CD4-positive, alpha-beta T cell treated with Interleukin-4 for 4 hours (primary cell): ENCODE data around the gene CDK9.

ENCODE experiments used
- DNase-seq: peaks from one replicate; pipeline ENCODE4 v3.0.0-alpha.2; 2020

The CDK9 gene

GRCh38 chr9:127762111-127762676, 23.6 kb upstream of the CDK9 start:
- no peak for DNase-seq

GRCh38 chr9:127763918-127764384, 21.9 kb upstream of the CDK9 start:
- peak; percentile 19 for DNase-seq

GRCh38 chr9:127765418-127765817, 20.4 kb upstream of the CDK9 start:
- DNase-seq, result no peak

- peak; percentile 27 for DNase-seq
Measured at GRCh38 chr9:127767410-127767809, 18.4 kb upstream of the CDK9 start.

- DNase-seq, result no peak
Measured at GRCh38 chr9:127767909-127768331, 17.9 kb upstream of the CDK9 start.

GRCh38 chr9:127768698-127769097, 17.1 kb upstream of the CDK9 start:
- DNase-seq, result no peak

GRCh38 chr9:127769101-127769500, 16.7 kb upstream of the CDK9 start:
- DNase-seq, result no peak

GRCh38 chr9:127769929-127770582, 15.8 kb upstream of the CDK9 start:
- DNase-seq, result no peak

GRCh38 chr9:127770583-127770904, 15.3 kb upstream of the CDK9 start:
- no peak for DNase-seq

GRCh38 chr9:127770905-127771569, 14.8 kb upstream of the CDK9 start:
- DNase-seq, result peak; percentile 97

- no peak for DNase-seq
Measured at GRCh38 chr9:127771570-127772189, 14.2 kb upstream of the CDK9 start.

- no peak for DNase-seq
Measured at GRCh38 chr9:127772603-127773002, 13.2 kb upstream of the CDK9 start.

GRCh38 chr9:127773272-127773671, 12.6 kb upstream of the CDK9 start:
- DNase-seq, result no peak

- no peak for DNase-seq
Measured at GRCh38 chr9:127773981-127774380, 11.9 kb upstream of the CDK9 start.

GRCh38 chr9:127776195-127776923, 9.5 kb upstream of the CDK9 start:
- DNase-seq, result peak; percentile 83

- DNase-seq, result no peak
Measured at GRCh38 chr9:127776924-127777289, 8.9 kb upstream of the CDK9 start.

- DNase-seq, result no peak
Measured at GRCh38 chr9:127777368-127777980, 8.4 kb upstream of the CDK9 start.

GRCh38 chr9:127778280-127779135, 7.3 kb upstream of the CDK9 start, which contains the start of gene SH2D3C:
Gene SH2D3C, minus strand, starts transcription at chr9:127778666. Its CDS starts 39 bp downstream, at chr9:127778627.
- peak; percentile 51 for DNase-seq

GRCh38 chr9:127779136-127779981, 6.5 kb upstream of the CDK9 start:
- DNase-seq, result peak; percentile 78

GRCh38 chr9:127780126-127780885, 5.5 kb upstream of the CDK9 start:
- no peak for DNase-seq
